ENCODE results near the gene CES4A. TPM values are rescaled to one million over a fixed set of nuclear protein-coding genes. Genes with fewer than 3 reads are reported as not detected.

The CES4A gene
- total and polyA plus RNA-seq, 2 of the 13 experiments (the other 11 are each of a cell fraction or from before 2014, with no cell fraction given) = 0.09 to 0.17 TPM

- TF ChIP-seq SRSF4 (IDR thresholded peaks at IDR 0.05; ENCODE audit: low read depth, low read length, poor library complexity, severe bottlenecking) (no peak), TMF1 (CRISPR knock-in tag; IDR thresholded peaks at IDR 0.05; ENCODE audit: low read depth) (no peak), ZNF329 (CRISPR knock-in tag; IDR thresholded peaks at IDR 0.05; ENCODE audit: low read depth) (no peak), ZNF670 (CRISPR knock-in tag; IDR thresholded peaks at IDR 0.05; ENCODE audit: borderline replicate concordance) (peak; percentile 73), RARG (CRISPR knock-in tag; IDR thresholded peaks at IDR 0.05; ENCODE audit: low read depth) (no peak), HNF1A (IDR thresholded peaks at IDR 0.05; ENCODE audit: low read depth) (peak; percentile 96), HNF1A (CRISPR knock-in tag; IDR thresholded peaks at IDR 0.05; ENCODE audit: borderline replicate concordance) (peak; percentile 96)
- TF ChIP-seq, protein P1, sequence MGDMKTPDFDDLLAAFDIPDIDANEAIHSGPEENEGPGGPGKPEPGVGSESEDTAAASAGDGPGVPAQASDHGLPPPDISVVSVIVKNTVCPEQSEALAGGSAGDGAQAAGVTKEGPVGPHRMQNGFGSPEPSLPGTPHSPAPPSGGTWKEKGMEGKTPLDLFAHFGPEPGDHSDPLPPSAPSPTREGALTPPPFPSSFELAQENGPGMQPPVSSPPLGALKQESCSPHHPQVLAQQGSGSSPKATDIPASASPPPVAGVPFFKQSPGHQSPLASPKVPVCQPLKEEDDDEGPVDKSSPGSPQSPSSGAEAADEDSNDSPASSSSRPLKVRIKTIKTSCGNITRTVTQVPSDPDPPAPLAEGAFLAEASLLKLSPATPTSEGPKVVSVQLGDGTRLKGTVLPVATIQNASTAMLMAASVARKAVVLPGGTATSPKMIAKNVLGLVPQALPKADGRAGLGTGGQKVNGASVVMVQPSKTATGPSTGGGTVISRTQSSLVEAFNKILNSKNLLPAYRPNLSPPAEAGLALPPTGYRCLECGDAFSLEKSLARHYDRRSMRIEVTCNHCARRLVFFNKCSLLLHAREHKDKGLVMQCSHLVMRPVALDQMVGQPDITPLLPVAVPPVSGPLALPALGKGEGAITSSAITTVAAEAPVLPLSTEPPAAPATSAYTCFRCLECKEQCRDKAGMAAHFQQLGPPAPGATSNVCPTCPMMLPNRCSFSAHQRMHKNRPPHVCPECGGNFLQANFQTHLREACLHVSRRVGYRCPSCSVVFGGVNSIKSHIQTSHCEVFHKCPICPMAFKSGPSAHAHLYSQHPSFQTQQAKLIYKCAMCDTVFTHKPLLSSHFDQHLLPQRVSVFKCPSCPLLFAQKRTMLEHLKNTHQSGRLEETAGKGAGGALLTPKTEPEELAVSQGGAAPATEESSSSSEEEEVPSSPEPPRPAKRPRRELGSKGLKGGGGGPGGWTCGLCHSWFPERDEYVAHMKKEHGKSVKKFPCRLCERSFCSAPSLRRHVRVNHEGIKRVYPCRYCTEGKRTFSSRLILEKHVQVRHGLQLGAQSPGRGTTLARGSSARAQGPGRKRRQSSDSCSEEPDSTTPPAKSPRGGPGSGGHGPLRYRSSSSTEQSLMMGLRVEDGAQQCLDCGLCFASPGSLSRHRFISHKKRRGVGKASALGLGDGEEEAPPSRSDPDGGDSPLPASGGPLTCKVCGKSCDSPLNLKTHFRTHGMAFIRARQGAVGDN (CRISPR knock-in tag; IDR thresholded peaks at IDR 0.05) = peak; percentile 77
These were observed 8.1 kb downstream of the CES4A start (continued) for GRCh38 chr16:66996324-66996982.
